ENCODE measurements around the gene RAPGEF4.

RAPGEF4 gene

DNA sequence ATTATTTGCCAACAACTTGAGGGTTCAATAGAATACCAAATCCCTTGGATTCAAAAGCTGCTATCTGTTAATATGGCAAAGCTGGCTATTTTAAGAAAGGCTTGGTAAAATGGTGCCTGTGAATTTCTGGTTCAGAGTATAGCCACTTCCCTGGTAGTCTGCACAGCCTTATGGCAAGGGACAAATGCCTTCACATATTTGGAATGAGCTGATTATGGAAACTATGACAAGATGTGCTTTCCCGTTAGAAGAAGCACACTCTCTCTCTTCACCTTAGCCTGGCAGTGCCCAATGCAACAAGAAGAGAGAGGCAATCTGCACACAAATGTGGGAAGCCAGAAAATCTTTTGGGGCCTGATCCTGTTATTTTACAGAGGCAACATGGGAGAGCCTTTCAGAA lies 292.5 kb downstream of the RAPGEF4 start:
- H3K9ac ChIP-seq (ENCODE audit: low read depth, low read length), result no peak overlapping the region
- no peak overlapping the region for H2AFZ ChIP-seq (ENCODE audit: low read depth, low read length)
- H3K4me3 ChIP-seq (ENCODE audit: low read depth in 1 of 2, low read length in 2 of 2), result no peak overlapping the region
- H3K27ac ChIP-seq (ENCODE audit: low read length), result no peak overlapping the region
- no peaks in the 10 kb centered on the region for H3K79me2 ChIP-seq (ENCODE audit: insufficient read depth, low read length)
- no peak for ATAC-seq (ENCODE audit: insufficient read depth, low read depth)
- no peaks in the 10 kb centered on the region for H3K36me3 ChIP-seq (ENCODE audit: insufficient read depth, low read length)
- H4K20me1 ChIP-seq (ENCODE audit: insufficient read depth, low read length), result no peaks in the 10 kb centered on the region
- H3K4me2 ChIP-seq (ENCODE audit: insufficient read depth, low read length), result no peak overlapping the region
- DNase-seq, result no peak
- TF ChIP-seq, protein P1, sequence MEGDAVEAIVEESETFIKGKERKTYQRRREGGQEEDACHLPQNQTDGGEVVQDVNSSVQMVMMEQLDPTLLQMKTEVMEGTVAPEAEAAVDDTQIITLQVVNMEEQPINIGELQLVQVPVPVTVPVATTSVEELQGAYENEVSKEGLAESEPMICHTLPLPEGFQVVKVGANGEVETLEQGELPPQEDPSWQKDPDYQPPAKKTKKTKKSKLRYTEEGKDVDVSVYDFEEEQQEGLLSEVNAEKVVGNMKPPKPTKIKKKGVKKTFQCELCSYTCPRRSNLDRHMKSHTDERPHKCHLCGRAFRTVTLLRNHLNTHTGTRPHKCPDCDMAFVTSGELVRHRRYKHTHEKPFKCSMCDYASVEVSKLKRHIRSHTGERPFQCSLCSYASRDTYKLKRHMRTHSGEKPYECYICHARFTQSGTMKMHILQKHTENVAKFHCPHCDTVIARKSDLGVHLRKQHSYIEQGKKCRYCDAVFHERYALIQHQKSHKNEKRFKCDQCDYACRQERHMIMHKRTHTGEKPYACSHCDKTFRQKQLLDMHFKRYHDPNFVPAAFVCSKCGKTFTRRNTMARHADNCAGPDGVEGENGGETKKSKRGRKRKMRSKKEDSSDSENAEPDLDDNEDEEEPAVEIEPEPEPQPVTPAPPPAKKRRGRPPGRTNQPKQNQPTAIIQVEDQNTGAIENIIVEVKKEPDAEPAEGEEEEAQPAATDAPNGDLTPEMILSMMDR (IDR thresholded peaks at IDR 0.05; ENCODE audit: borderline replicate concordance, extremely low read depth, low read length, poor library complexity, severe bottlenecking), result no peak
- no peak for TF ChIP-seq EZH2 (IDR thresholded peaks at IDR 0.05; ENCODE audit: borderline replicate concordance, low read depth, low read length, severe bottlenecking)
- H3K27me3 ChIP-seq (ENCODE audit: insufficient read depth, low read length, poor library complexity), result no peaks in the 10 kb centered on the region
- no peaks in the 10 kb centered on the region for H3K9me3 ChIP-seq (ENCODE audit: insufficient read depth, low read length, severe bottlenecking)
- no peaks in the 10 kb centered on the region for H3K4me1 ChIP-seq (ENCODE audit: insufficient read depth, low read length)

DNA sequence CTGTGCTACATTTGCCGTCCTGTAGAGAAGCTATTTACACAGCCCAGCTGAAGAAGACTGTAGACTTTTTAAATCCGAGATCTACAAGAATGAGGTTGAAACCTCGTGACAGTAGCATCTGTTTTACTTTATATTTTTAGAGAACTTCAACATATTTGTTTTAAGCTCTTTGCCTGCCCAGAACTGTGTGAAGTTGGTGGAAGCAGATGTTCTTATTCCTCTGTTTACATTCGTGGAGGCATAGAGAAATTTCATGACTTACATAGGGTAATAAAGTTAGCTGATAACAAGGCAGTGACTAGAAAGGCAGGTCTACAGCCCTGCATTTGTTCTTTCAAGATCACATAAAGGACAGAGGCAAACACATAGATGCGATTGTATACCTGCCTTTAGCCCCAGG lies 293.0 kb downstream of the RAPGEF4 start:
- Histone ChIP-seq H3K27me3 (ENCODE audit: insufficient read depth, low read length, poor library complexity) (no peaks in the 10 kb centered on the region), H3K79me2 (ENCODE audit: insufficient read depth, low read length) (no peaks in the 10 kb centered on the region), H3K4me3 (ENCODE audit: low read depth in 1 of 2, low read length in 2 of 2) (no peak overlapping the region), H3K4me2 (ENCODE audit: insufficient read depth, low read length) (no peak overlapping the region), H3K9me3 (ENCODE audit: insufficient read depth, low read length, severe bottlenecking) (no peaks in the 10 kb centered on the region), H2AFZ (ENCODE audit: low read depth, low read length) (no peak overlapping the region), H3K36me3 (ENCODE audit: insufficient read depth, low read length) (no peaks in the 10 kb centered on the region), H3K4me1 (ENCODE audit: insufficient read depth, low read length) (no peaks in the 10 kb centered on the region), H3K27ac (ENCODE audit: low read length) (no peak overlapping the region), H3K9ac (ENCODE audit: low read depth, low read length) (no peak overlapping the region), H4K20me1 (ENCODE audit: insufficient read depth, low read length) (no peaks in the 10 kb centered on the region)
- ATAC-seq (ENCODE audit: insufficient read depth, low read depth), result no peak
- TF ChIP-seq EZH2 (IDR thresholded peaks at IDR 0.05; ENCODE audit: borderline replicate concordance, low read depth, low read length, severe bottlenecking), result no peak
- TF ChIP-seq, protein P1 (IDR thresholded peaks at IDR 0.05; ENCODE audit: borderline replicate concordance, extremely low read depth, low read length, poor library complexity, severe bottlenecking), result no peak
- DNase-seq, result no peak

DNA sequence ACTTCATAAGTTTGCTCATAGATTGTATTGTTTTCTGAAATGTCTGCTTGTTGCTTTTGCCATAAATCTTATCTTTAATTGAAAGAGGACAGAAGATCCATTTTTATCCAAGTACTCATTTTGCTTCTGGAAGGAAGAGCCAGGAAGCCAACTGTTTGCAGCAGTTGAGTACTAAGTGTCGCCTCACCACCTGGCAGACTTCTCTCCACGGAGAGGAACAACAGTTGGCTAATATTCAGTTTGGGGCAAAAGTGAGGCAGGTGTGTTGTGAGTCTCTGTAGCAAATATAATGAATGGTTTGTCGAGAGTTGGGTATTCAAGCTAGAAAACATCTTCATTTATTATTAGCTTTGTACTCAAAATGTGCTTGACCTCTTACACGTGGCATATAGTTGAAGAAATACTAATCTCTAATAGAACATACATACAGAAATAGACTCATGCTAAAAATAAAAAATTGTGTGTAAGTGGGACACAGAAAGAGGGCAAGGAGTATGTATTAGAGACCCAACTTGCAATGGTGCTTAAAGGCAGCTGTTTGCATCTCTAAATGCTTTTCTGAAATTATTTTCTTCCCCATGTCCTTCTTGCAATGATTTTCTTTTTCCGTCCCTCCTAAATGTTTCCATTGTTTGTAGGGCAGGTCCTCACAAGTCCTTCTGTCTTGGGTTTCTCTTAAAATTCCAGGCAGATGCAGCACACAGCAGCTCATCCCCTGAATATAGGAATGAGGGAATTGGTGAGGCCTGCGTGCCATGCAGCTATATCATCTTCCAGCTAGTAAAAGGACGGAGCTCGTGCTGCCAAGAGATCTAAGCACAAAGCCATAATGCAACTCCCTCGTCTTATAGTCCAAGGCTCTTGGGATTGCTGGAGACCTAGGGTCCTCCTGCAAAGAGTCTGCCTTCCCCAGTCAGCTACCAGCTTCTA lies 295.2 kb downstream of the RAPGEF4 start:
- no peaks in the 10 kb centered on the region for H3K79me2 ChIP-seq (ENCODE audit: insufficient read depth, low read length)
- no peak overlapping the region for H3K4me2 ChIP-seq (ENCODE audit: insufficient read depth, low read length)
- H3K27ac ChIP-seq (ENCODE audit: low read length), result no peak overlapping the region
- H3K4me3 ChIP-seq (ENCODE audit: low read depth in 1 of 2, low read length in 2 of 2), result no peak overlapping the region
- no peak for ATAC-seq (ENCODE audit: insufficient read depth, low read depth)
- no peak for DNase-seq
- no peaks in the 10 kb centered on the region for H3K4me1 ChIP-seq (ENCODE audit: insufficient read depth, low read length)
- H2AFZ ChIP-seq (ENCODE audit: low read depth, low read length), result no peak overlapping the region
- TF ChIP-seq, protein P1 (IDR thresholded peaks at IDR 0.05; ENCODE audit: borderline replicate concordance, extremely low read depth, low read length, poor library complexity, severe bottlenecking), result no peak
- TF ChIP-seq EZH2 (IDR thresholded peaks at IDR 0.05; ENCODE audit: borderline replicate concordance, low read depth, low read length, severe bottlenecking), result no peak
- no peaks in the 10 kb centered on the region for H3K27me3 ChIP-seq (ENCODE audit: insufficient read depth, low read length, poor library complexity)
- no peaks in the 10 kb centered on the region for H3K36me3 ChIP-seq (ENCODE audit: insufficient read depth, low read length)
- no peak overlapping the region for H3K9ac ChIP-seq (ENCODE audit: low read depth, low read length)
- H3K9me3 ChIP-seq (ENCODE audit: insufficient read depth, low read length, severe bottlenecking), result no peaks in the 10 kb centered on the region
- no peaks in the 10 kb centered on the region for H4K20me1 ChIP-seq (ENCODE audit: insufficient read depth, low read length)

Data from DND-41 (cell line).